Activated CD8-positive, alpha-beta memory T cell treated with anti-CD3 and anti-CD28 coated beads, Interleukin-2, amount 50 U/mL, for 1 hour (primary cell): ENCODE measurements around the gene UTS2R.

Experiments
- DNase-seq: peaks from one replicate; pipeline ENCODE4 v3.0.0-alpha.2; 2020; ENCODE audit errors: extremely low read depth

The UTS2R gene

DNA sequence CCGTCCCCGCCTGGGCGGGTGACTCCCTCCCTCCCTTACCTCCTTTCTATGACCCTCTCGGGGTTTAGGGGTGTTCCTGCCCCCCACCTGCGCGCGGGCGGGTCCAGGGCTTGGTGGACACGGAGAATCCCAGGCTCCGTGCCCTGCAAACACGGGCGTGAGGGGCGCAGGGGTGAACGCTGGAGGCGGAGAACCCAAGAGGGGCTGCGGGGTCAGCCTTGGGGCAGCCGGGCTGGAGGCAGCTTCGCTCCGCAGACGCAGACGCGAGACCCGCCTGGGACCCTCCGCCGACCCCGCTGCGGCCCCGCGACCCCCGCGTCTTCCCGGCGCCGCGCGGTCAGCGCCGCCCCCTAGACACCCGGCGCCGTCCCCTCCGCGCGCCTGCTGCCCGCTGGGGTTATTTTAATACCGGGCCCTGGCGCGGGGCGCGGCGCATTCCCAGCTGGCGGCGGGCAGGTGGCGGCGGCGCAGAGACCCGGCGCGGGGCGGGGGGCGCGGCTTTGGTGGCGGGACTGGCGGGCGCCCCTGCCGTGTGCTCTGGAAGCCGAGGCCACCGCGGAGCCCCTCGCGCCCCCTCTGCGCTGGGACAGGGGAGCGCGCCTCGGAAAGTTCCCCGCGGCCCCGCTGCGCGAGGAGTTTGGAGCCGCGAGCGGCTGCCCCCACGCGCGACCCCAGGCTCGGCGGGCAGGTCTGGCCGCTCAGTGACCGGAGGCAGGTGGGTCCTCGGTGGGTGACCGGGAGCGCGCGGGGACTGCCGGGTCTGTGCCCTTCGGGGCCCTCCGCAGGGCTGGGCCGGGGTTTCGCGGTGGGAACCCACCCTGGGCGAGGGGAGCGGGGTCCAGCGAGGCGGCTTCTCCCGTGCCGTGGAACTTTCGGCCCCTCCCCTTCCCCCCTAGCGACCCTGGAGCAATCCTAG lies at the start of gene UTS2R:
Gene UTS2R, plus strand, starts transcription at position 433 of the 916 bp plus-strand sequence. CDS start 2,560 bp downstream, outside the sequence.
- DNase-seq = no peak

DNA sequence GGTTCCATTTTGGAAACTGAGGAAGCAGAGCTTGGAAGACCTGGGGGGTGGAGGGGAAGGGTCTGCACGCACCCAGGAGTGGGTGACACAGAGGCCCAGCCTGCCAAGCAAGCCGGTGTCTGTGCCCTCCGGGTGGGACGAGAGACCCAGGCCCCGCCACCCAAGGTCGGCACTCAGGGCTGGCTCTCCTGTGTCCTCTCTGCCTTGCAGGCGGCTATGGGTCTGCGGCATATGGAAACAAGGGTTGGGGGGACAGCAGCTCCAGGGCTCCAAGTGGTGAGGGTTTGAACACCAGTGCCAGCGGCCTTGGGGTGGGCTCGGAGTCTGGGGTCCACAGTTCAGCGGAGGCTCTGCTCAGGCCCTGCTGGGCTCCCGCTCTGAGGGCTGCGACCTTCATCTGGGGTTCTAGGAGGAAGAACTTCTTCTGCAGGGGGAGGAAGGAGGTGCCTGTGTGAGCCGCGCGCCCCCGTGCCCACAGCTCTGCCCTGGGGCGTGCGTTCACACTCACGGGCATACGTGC lies 49.6 kb upstream of the UTS2R start:
- no peak for DNase-seq

DNA sequence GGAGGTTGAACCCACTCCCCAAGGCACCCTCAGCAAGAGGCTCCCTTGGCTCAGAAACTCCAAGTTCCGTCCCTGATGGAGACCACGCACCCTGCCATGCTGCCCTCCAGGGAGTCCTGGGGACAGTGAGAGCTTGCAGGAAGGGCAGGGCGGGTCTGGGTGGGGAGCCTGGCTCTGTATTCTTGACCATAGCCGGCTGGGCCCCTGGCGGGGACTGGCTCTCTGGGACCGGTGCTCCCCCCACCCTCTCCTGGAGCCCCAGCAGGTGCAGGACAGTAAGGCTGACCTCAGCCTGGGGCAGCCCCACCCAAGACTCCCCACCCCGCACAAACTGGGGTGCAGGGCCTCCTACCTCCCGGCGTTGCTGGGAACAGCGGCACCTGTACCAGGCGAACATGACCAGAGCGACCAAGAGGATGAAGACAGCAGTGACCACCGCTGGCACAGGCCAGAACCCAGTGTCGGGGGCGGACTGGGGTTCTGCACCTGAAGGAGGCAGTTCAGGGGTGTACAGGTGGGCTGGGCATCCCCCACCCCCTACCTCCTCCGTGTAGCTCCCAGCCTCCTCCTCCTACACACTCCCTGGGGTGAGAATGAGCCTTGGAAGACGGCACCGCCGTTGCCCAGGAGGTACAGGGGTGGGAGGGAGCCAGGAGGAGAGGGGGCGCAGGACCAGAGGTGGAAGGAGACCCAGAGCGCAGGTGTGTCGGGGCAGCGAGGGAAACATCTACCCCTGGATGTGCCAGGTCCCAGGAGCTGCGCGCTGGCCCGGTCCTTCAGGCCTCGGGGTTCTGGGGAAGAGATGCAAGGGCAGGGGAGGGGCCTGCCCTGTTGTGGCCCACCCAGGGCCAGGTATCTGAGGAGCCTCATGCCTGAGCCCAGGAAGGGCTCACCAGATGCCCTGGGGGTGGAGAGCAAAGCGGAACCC lies 48.8 kb upstream of the UTS2R start:
- no peak for DNase-seq

DNA sequence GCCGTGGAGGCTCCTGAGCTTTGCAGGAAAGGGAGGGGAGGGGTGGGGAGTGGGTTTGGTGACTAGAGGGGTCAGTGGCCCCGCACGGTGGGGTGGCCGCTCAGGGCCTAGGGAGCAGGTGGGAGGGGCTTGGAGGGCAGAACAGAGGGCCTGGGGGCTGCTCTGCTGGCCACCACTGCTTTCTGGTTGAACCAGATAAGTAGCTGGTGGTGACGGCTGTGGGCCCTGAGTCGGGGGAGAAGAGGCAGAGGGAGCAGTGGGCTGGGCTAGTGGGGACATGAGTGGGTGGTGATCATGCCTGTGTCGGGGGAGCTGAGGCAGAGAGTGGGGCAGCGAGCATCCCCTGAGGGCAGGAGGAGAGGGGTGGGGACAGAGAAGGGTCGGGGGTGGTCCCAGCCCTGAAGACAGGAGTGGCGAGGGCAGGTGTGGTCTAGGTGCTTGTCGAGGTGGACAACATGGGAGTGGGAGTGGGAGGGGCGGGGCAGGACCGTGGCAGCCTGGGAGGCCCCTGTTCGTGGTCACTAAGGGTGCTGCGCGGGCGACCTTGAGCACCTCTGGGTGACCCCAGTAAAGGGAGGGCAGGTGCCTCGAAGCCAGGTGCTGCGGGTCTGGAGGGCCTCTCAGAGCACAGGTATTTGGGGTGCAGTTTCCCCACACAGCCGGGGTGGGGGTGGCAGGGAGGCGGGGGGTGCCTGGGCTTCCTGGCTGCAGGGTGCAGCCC lies 47.9 kb upstream of the UTS2R start:
- DNase-seq = no peak

DNA sequence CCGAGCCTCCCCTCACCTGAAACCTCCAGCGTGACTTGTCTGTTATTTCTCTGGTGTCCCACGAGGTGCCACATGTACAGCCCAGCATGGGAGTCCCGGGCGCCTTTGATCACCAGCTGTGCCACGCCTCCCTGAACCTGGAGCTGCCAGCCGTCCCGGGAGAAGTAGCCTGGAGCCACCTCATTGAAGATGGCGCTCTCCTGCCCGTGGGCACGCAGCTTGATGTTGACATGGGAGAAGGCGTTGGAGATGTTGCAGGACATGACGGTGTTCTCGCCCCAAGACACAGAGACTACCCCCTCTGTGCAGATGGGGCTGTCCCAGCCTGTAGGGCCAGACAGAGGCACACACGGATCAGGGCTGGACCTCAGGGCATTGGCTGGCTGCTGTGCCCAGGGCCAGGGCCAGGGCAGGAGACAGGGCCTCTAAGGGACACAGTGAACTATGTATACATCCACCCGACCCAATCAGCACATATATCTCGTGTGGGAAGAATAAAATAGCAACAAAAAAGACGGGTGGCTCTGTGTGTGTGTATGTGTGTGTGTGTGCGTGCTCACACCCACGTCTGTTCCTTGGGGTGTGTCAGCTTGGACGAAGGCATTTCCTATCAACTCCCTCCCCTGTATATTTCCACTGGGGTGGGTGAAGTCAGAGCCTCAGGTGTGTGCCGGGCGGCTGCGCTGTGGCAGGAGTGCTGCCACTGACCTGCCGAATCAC lies 46.8 kb upstream of the UTS2R start:
- DNase-seq = no peak

DNA sequence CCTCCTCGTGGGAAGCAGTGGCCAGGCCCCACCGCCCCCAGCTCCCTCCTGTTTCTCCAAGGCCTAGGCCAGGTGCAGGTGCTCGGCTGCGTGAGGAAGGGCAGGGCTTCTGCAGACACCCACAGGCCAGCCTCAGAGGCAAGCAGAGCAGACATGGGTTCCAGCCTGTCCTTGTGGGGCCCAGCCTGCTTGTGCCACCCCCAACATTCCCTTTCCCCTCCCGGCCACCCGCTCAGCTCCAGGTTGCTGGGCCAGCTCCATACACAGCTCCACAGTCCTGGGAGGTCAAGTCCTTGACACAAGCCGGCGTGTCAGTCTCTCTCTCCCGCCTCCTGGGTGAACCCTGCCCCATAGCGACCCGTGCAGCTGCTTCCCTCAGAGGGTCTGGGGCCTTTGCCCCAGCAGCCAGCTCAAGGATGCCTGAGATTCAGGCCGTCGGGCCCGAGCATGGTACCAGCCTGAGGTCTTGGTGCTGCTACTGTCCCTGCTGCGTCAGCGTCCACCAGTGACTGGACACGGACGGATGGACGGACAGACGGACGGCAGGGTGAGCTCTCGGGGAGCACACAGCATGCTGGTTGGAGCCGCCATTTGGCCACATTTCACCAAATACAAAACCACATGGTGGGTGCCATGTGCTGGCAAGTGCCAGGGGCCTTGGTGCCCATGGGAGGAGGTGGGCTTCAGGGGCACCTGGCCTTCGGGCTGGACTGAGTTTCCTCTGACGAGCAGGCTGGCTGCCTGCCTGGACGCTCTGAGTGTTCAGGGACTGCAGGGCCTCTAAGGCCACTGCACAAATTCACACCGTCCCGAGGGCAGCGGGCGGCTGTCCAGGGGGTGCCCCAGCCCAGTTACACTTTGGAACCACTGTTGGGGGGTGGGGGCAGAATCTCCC lies 46.0 kb upstream of the UTS2R start:
- DNase-seq = no peak

DNA sequence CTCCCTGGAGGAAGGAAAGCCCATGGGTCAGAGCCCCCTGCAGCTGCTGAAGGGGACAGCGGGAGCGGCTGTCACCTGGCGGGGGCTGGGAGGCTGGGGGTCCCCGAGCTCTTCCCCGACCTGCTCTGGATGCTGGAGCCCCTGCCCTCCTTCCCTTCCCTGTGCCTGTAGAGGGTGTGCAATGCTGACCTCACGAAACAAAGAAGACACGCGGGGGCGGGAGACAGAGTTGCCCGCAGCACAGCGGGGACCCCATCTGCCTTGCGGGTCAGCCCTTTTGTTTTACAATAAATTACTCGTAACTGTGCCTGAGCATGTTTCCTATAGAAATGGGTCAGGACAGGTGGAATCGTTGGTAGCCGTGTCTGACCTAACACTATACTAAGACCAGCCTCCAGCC lies 44.3 kb upstream of the UTS2R start:
- DNase-seq = no peak

DNA sequence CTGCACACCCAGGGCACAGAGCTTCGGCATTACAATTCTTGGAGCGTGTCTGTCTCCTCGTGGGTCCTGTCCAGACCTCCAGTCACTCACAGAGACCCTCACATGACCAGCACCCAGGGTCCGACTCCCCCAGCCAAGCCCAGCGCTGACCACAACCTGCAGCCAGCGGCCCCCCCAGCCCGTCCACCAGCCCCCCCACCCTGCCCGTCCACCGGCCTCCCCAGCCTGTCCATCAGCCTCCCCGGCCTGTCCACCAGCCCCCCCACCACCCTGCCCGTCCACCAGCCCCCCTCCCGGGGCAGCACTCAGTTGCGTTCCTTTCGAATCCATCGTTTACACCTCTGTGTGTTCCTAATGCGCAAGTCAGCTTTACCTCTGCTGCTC lies 43.8 kb upstream of the UTS2R start:
- no peak for DNase-seq

DNA sequence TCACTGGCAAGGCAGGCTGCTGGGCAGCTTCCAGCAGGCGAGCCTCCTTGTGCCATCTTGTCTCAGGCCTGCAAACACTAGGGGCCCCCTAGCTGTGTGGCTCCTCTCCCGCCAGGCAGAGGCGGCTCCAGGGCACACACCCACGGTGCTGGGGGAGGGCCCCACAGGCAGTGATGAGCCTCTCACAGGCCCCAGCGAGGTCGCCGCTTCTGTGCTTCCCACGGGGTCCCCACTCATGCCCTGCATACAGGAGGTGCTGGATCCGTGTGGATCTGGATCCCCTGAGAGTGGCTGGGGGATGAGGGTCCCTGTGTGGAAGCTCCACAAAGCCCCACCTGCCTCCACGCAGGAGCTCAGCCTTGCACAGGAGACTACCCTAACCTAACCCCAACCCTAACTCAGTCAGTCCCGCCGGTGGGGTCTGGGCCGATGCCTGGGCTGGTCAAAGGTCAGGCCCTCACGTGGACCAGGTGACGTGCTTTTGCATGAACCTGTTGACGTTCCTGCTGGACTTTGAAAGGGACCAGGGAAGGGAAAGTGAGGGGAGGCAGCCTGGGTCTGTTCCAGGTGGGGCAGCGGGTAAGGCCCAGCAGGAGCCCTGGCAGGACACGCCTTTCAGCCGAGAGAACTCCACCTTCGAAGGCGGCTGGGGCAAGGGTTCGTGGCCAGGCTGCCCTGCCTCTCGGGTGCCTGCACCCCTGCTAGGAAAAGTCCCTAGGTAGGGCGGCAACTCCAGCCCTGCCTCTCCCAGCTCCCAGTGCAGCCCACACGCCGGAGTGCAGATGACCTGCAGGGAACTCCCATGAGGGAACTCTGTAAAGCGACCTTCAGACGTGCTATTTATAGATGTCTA lies 43.2 kb upstream of the UTS2R start:
- no peak for DNase-seq

DNA sequence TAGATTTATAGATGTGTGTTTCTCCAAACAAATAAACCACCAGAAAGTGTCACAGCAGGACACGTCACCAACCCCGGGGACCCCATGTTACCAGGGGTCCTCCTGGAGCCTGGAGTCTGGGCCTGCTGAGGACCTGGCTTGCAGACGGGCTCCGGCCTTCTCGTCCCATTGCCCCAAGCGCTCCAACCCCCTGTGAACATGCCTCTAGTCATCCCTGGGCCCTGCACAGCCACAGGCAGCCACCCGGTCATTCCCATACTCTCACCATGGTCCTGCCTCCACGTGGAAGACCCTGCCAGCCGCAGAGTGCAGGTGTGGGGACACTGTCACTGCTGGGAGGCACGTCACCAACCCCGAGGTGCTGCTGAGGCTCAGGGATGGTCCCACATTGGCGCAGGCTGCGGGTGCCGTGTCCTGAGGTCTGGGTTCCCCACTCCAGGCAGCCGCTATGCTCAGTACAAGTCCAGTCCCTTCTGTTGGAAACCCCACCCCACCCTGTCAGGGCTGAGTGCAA lies 42.5 kb upstream of the UTS2R start:
- no peak for DNase-seq

DNA sequence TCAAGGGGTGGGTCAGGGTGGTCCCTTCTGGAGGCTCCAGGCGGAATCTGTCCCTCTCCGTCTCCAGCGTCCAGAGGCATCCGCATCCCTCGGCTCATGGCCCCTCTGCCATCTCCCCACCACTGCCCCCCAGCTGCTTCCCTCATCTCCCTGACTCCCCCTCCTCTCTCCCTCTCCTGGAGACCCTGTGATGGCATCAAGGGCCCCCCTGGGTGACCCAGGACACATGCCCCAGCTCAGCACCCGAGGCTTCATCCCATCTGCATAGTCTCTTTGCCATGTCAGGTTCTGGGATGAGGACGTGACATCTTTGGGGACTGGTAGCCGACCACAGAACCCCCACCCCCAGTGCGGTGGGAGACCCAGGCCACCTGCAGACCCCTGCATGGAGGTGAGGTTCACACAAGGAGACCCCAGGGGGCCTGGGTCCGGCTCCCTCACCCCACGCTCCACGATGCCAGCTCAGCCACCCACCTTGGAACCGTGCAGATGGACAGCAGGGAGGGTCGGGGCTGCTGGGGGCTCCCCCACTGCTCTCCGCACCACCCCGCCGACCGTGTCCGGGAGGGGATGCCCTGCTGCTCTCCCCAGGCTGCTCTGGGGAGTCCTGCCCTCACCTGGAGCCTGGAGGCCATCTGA lies 41.8 kb upstream of the UTS2R start:
- DNase-seq = no peak

DNA sequence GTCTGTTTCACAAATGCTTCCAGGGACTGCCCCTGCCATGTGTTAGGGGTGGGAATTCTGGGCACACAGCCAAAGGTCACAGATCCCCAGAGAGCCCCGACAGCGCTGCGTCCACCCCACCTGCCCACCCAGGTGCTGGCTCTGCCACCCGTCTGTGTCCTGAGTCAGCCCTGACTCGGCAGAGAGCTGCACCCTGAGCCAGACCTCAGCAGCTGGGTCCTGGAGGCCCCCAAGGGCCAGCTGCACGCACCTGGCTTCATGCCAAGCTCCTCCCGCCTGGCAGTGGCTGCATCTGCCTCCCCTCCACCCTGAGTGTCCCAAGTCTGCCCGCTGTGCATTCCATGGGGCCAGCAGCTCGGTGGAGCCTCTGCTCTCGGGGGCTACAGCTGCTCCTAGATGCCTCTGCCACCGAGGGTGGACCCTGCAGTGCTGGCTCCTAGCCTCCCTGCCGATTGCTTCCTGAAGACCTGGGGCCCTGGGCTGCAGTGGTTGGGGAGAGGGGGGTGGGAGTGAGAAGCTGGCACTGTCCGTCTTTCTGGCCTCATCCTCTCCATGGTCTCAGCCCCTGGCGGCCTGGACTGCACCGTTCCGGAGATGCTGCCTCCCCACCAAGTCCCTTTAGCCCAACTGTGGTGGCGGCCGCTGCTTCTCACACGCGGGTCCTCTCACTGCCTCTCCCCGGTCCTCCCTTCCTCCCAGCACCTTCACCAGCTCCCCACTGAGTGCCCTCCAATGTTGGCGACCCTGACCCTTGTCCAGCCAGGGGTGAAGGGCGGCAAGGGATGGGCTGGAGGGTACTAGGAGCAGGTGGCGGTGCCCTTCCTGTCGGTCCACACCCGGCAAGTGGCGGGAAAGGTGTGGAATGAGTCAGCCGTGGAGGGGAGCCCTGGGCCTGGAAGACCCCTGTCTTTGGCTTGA lies 41.0 kb upstream of the UTS2R start:
- no peak for DNase-seq

DNA sequence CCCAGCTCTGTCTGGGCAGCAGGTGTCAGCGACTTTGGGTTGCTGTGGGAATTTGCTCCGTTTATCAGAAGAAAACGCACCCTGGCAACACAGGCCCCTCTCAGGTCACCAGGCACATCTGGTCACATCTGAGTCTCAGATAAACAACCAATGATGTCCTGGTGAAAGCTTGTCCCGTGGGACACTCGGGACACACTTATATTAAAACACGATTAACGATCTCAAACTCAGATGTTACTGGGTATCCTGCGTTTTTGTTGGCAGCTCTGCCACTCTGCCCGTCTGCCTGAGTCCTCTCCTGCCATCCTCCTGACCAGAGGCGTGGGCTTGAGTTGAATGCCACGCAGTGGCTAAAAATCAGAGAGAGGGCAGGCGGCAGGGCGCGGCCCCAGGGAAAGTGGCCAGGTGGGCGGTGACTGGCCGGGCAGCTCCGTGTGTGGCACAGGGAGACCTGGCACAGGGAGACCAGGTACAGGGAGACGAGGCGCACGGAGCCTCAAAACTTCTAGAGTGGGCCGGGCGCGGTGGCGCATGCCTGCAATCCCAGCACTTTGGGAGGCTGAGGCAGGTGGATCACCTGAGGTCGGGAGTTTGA lies 40.1 kb upstream of the UTS2R start:
- no peak for DNase-seq

DNA sequence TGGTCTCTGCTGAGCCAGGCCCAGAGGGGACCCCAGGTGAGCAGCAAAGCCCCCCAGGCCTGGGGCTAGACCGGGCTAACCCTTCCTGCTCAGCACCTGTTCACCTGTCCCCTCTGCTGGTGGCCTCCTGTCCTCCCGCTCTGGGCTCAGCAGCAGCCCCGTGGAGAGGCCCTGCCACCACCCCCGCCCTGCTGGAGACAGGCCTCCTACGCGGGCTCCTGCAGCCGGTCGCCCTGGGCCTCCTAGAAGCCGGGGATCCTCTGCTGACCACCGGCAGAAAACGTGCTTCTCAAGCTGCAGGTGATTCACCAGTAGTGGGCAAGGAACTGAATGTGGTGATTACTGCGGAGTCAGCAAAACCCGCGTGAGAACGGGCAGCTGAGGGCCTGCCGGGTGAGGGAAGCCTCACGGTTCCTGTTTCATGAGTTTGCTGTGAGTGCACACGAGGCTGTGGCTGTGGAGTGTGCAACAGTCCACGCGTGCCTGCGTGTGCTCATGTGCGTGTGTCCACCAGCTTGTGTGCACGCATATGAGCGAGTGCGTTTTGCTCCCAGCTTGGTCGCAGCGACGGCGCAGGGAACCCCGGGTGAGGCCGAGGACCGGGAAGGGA lies 38.8 kb upstream of the UTS2R start:
- DNase-seq = no peak

DNA sequence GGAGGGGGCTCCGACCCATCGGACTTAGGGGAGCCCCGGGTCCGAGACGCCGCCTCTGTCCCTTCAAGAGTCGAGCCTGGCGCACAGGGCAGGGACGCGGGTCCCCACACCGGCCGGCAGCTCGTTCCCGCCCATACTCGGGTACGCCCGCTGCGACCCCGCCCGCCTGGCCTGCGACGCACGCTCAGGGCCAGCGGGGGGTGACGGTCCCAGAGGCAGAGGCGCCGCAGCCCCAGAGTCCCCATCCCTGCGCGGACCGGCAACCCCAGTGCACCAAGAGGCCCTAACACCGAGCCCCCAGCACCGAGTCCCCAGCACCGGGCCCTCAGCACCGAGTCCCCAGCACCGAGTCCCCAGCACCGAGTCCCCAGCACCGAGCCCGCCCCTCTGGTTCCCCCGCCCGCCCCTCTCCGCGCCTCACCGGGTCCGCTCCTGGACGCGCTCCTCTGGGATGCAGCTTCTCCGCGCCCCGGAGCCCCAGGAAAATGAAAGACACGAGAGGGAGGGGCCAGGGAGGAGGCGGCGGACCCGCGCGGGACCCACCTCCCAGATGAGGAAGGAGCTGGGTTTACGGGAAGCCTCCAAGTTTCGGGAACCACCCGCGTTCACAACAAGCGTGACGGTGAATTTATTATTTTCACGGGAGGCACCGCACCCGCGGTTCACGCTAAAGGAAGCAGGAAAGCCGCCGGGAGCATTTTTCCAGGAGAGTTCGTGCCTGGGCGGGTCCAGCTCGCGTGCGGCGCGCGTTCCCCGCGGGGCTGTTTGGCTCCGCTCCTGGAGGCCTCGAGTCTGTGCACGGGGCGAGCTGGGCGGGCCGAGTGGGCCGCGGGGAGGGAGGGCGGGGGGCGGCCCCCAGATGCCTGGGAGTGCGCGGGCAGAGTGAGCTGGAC lies 38.0 kb upstream of the UTS2R start, which contains the start of gene SECTM1:
Gene SECTM1, minus strand, starts transcription at position 488 of the 893 bp plus-strand sequence. CDS start 6,526 bp downstream, outside the sequence.
- DNase-seq = no peak
